GM19328 (cell line): ENCODE measurements around the gene LDLRAD4.

ENCODE experiments used
- ATAC-seq: cut with Tn5 transposase; IDR thresholded peaks from one replicate; pipeline ENCODE4 v1.9.1; 2021; ENCODE audit warnings: mild to moderate bottlenecking, moderate library complexity; ENCODE audit not compliant: unreplicated experiment

LDLRAD4 gene

DNA sequence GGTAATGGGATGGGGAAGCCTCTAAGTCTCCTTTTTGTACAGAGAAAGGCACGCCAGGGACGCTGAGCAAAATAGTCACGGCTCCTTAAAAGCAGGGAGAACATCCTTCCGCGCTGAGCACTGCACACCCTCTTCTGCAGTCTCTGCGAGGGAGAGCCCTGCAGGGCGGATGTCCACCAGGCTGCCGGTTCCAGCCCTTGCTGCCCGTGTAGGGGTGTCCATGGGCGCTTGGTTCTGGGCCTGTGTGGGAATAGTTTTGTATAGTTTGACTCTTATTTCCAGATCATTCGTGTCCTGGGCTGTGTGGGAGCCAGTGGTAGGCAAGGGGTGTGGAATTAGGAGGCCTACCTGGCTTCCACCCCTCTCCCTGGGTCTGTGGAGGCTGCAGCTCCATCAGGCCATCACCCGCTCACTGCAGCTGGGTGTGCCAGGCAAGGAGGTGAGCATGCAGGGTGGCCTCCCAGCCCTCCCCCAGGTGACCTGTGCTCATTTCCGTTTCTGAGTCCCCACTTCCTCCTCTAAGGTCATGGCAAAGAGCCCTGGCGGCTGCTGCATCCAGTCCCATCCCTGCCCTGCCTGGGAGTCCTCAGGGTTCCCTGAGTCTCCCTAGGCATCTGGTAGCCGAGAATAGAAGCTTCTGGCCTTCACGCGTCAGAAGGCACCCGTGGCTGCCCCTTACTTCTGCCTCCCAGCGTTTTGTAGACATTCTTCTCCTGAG, 202.6 kb downstream of the LDLRAD4 start:
- ATAC-seq: no peak

DNA sequence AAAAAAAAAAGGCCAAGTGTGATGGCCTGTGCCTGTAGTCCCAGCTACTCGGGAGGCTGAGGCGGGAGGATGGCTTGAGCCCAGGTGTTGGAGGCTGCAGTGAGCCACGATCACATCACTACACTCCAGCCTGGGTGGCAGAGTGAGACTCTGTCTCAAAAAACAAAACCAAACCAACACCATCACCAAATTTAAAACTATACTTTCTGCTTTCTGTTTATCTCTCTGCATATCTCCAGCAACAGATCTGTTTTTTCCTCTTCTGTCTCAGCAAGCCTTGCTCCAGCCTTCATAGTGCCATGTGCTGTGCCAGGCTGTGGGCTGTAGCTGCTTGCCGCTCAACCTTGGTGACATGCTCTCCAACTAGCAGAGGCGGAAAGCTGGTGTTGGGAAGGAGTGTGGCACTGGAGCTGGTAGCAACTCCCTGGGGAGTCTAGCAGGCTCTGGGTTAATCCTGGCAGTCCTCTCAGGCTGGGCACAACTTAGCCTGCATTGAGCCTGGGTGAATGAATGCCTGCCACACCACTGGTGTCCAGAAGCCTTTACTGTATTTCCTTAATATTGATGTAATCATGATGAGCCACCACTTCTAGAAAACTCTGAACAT, 204.1 kb downstream of the LDLRAD4 start:
- no peak for ATAC-seq

DNA sequence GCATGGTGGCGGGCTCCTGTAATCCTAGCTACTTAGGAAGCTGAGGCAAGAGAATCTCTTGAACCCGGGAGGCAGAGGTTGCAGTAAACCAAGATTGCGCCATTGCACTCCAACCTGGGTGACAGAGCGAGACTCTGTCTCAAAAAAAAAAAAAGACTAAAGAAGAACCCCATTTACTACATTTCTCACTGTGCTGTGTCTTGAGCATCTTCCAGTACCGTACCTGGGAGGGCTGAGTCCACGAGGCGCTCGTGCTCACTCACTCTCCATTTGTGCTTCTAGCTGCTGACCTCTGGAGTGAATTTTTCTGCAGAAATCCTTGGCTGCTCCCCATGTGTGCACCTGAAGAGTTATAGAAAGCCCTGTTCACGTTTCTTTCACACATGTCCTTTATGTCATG, 204.8 kb downstream of the LDLRAD4 start:
- no peak for ATAC-seq

DNA sequence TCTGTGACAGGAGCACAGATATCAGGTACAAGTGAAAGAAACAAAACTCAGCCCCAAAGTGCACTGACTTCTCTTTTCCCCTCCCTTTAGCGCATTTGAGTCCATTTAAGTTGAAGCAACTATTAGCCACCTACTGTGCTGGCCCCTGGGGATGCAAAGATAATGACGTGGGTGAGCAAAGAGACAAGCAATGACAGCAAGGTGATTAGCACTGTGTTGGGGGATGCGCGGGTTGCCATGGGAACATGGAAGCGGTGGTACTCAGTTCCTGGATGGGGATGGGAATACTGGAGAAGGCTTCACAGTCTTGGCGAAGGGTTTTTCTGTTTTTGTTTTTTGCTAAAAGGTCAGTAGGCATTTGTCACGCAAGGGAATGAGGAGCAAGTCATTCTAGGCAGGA, 205.8 kb downstream of the LDLRAD4 start:
- no peak for ATAC-seq

DNA sequence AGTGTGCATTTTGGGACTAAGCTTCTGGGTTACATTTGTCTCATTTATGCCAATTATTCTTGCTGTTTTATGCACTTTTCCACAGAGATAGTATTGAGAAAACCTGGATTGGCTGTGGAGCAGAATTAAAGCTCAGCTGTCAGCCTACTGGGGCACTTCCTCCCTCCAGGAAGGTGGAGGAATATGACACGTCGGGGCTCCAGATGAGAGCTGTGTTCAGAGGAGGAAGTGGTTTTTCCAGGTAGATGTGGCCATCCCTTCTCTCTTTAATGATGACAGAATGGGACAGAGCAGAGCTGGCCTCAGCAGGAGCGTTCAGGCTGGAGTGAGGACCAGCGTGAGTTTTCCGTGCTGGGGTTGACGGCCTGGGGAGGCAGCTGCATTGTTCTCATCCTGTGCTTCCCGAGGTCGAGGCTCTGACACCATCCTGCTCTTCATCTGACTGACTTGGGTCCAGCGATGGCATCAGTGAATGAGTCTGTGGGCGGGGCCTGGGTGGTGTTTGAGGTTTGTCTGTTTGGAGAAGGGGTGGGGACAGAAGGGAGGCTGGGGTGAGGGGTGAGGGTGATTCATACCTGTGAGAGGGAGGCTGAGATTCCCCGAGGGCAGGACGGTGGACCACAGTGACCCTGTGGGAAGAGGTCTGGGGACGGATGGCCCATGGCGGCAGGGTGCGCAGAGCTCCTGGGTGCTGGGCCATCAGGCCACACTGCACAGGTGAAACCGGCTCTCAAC, 207.0 kb downstream of the LDLRAD4 start:
- no peak for ATAC-seq

DNA sequence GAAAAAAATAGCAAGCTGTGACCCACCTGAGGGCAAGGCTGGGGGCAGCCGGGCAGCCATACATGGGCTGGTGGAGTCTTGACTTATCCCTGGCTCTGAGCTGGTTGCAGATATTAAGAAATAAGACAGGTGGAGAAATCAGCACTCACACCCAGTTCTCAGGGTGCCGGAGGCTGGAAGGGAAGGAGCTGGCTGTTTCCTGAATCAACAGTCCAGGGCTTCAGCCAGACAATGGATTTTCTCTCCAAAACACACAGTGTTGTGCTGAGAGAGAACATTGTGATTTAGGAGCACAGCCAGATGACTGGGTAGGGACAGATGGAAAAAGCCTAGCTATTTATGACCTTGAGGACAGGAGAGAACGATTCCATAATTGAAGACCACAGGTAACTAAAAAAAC, 208.8 kb downstream of the LDLRAD4 start:
- ATAC-seq: no peak

DNA sequence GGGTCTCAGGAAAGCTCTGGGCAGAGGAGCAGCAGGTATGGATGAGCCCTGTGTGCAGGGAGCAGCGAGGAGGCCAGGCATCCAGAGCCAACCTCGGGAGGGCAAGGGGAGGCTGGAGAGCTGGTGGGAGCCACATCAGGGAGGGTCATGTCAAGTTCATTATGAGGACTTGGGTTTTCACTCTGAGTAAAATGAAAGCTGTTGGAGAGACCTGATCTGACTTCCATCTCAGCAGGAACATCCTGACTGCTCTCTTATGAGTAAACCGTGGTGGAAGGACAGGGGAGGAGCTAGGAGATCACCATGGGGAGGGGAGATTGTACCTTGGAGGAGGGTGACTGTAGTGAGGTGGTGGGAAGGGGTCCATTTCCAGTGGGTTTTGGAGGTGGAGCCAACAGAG, 209.8 kb downstream of the LDLRAD4 start:
- ATAC-seq: no peak

DNA sequence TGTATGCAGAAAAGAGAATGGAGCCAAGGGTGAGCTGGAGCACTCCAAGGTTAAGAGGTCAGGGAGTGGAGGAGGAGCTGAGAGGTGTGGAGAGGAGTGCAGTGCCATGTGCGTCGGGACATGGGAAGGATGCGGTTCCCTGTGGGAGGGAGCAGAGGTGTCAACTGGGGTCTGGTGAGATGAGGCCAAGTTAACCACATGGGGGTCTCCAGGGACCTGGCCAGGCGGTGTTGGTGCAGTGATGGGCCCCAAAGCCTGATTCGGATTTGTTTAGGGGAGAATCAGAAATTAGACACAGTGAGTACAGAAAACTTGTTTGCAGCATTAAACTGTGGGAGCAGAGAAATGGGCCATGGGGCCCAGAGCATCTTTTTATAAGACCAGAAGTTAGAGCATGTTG, 210.5 kb downstream of the LDLRAD4 start:
- no peak for ATAC-seq

DNA sequence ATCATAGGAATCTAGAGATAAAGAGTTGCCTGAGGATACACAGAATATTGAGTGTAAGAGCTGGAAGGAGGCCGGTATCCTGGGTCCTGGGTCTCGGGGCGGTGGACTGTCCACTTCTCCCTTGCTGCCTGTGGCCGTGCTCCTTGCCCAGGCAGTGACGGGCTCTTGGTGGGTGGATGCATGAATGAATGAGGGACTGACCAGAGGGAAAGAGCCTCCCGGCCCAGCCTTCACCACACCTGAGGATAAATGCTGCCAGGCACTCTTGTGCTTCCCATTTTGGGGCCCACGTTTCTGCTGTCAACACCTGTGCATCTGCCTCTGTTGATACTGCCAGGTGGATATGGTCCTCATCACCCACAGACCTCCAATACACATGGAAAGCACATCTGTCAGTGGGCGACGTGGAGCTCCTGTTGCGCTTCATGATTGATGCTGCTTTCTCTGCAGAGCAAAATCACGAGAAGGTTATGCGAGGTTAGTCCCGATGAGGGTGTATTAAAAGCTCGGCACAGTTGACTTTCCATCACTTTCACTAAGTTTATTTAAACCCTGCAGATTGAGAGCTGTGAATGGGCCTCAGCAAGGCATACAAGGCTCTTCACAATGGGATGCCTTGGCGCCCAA, 211.4 kb downstream of the LDLRAD4 start:
- no peak for ATAC-seq

DNA sequence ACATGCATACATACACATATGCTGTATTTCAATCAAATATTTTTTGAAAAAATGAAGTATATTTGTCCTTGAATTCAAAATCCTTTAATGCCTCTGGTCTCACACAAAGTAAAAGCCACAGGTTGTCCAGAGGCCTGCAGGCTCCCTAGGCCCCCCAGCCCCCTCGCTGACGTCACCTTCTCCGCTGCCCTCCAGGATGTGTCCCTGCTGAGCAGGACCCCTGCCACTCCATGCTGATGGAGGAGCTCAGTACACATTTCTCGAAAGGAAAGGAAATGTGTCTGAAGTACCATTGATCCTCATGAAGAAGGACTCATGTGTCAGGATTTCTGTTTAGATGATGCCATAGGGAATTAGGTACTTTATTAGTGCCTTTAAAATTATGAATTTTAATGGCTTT, 212.1 kb downstream of the LDLRAD4 start:
- ATAC-seq: no peak

DNA sequence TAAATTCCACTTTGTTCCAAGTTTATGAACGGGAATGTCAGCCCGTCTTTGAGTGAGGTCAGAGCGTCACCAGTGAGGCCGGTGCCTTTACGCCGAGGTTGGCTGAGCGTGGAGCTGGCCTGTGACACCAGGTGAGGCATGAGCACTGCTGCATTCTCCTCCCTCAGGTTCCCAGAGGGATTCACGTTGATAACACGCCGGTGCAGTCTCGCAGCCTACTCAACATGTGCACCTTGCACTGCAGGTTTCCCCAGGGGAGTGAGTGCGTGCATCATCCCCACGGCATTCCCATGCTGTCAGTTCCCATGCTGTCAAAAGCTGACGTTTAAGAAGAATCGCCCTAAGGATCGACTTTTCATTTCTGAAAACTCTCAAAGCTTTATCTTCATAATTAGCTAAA, 213.3 kb downstream of the LDLRAD4 start:
- ATAC-seq: no peak

DNA sequence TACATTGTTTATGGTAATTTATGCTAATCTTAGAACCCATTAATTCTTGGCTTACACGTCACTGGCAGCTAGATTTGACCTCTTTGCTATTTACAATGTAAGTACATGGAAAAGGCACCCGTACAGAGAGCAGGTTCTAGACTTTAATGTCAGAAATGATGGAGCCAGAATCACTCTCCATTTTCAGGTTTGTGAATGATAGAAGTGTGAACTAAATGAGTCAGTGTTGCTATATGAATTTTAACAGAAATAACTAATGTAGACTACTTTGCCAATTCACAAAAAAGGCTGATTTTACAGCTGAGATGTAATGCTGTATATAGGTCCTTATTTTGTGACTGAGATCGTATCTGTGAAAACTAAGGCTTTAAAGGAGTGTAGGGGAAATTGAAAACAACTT, 214.6 kb downstream of the LDLRAD4 start:
- ATAC-seq: no peak

DNA sequence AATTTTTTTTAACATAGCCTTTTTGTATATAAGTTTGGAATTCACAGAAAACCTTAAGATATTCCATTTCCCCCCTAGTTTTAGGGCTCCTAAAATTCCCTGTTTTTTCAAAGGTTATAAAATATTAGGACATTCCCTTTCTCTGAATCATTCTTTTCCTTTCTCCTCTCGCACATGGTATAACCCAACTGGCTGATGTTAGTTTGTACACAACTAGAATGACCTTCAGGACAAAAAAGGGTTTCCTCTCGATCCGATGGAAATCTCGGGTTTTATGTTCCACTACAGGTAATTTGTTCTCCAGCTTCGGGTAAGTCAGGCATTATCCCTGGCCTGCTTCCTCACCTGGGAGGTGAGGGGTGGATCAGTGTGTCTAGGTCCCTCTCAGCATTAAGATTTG, 215.1 kb downstream of the LDLRAD4 start:
- ATAC-seq: no peak

DNA sequence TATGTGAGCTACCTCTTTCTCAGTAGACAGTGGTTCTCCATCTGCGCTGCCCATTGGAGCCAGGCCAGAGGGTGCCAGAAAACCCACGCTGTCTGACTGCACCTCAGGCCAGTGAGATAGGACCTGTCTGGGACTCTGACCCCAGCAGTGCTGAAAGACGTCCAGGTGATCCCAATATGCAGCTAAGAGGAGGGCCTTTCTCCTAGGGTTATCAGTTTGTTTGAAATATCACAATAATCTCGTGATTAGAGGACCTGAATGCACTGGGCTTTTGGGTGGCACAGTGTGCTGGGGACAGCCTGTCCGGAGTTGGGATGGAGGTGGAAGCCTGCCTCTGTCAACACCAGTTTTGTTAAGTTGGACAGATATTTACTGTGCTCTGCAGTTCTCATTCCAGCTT, 216.3 kb downstream of the LDLRAD4 start:
- ATAC-seq: no peak

DNA sequence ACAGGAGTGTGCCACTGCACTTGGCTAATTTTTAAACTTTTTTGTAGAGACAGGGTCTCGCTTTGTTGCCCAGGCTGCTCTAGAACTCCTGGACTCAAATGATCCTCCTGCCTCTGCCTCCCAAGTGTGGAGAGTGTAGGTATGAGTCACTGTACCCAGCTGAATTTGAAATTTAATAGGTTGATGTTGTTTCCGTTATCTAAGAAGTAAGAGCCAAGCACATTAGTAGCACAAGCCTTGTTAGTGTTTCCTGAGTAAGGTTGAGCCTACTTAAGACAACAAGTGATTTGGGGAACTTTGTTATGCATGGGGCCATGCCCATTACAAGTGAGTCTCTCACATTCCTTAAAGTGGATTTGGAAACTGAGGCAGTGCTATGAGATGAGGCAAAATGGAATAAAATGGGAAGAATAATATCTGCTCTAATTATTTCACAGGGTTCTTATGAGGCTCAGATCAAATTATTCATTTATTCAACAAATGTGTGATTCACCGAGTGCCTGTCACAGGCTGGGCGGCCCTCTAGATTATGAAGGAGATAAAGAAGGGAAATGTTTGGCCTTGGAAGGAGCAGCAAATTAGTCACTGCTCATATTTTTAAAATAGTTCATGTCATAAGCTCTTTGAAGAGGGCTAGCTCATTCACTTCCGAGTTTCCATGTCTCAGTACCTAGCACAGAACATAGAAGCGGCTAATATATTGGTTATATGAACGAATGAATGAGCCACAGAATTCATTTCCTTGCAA, 217.2 kb downstream of the LDLRAD4 start:
- ATAC-seq: no peak

DNA sequence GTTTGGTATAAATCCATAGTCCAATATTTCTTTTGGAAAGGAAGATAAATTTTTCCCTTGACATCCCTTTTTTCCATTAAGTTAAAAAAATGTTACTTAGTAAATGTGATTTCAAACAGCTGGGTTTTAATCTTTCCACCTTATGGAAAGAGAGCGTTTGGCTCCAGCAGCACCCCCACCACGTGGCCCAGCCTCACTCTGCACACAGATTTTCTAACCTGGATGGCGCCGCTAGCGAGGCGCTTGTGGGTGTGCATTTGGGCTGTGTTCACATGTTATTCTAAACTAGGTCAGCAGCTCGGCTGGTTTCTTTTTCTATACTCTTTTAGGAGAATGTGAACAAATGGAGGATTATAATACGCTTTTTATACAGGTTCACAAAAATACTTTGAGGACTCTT, 218.0 kb downstream of the LDLRAD4 start:
- no peak for ATAC-seq

DNA sequence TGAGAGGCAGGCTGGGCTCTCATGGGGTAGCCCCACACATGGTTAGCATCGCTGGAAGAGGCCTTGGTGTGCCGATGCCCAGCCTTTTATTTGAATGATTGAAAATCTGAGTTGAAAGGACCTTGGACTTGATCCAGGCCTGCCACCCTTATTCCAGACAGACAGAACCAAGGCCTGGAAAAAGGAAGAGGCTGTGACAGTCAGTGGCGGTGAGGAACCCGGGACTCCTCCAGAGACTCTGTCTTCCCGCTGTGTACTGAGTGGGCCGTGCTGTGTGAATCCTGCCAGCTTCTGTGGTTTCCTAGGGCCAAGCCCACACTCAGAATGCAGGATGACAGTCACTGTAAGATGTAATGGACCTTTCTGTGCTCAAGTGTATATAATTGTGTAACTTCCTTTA, 218.5 kb downstream of the LDLRAD4 start:
- no peak for ATAC-seq

DNA sequence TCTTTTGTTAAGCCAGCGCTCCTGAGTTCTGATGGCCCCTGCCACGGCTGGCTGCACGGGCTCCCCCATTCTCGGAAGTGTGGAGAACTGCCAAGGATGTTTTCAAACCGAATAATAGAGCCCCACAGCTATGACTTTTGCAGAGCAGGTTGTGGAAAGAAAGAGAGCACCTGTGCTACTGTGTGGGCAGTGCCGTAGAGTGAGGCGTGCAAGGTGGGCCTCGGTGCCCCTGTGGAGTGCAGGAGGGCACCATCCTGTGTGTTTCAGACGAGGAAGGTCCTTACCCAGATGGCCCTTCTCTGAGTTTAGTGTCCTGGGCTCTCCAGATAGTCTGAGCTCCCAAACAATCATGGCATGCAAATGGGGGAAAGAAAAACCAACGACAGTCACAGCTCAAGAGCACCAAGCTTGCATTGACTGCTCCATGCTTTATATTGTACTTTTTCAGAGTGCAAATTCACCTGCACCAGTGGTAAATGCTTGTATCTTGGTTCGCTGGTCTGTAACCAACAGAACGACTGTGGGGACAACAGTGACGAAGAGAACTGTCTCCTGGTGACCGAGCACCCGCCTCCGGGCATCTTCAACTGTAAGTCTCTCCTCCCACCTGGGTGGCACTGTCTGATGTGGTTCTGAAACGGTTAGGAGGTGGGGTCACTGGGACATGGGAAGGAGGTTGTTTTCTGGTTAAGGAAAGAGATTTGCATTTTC, 219.4 kb downstream of the LDLRAD4 start:
- ATAC-seq: no peak

DNA sequence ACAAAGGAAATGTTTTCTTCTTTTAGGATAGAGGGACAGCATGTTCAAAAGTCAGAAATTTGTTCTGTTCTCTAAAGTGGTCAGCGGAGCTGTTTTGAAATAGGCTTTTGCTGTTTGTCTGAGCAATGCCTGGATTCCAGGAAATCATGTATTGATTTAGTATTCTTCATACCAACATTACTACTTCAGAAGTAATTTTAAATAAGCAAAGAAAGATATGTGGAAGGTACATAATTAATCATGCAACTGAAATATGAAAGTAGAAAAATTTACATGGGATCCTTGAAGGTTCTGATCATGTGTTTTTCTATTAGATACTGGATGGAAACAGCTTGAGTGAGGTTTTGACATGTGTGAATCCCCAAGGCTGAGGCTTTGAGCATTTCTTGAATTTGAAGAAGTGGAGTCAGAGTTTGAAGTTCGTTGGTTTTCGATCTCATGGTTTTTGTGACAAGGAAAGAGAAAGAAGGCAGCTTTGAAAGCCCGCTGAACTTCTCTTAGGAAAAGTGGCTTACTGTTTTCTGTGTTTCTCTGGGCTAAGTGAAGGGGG, 220.0 kb downstream of the LDLRAD4 start:
- no peak for ATAC-seq

DNA sequence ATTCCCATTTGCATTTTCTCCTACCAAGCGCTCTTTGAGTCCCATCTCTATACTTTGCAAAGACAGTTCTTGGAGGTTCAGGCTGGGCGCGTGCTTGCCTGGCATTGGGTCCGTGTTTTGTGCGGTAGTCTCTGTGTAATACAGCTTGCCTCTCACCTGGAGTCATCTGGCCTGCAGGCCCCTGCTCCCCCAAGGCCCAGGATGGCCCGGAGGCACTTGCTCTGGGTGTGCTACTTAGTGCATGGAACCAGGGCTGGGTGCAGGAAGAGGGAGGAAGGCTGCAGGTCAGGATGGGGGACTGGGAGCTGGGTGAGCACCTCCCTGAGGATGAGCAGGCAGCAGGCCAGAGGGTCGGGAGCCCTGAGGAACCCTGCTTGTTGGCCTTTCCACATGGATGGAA, 220.9 kb downstream of the LDLRAD4 start:
- no peak for ATAC-seq
